ENCODE results near the gene MUS81. TPM values are rescaled to one million over a fixed set of nuclear protein-coding genes. Genes with fewer than 3 reads are reported as not detected.

The MUS81 gene
- total RNA-seq, 1 donor from 2014 or later = 45.0 TPM

DNA sequence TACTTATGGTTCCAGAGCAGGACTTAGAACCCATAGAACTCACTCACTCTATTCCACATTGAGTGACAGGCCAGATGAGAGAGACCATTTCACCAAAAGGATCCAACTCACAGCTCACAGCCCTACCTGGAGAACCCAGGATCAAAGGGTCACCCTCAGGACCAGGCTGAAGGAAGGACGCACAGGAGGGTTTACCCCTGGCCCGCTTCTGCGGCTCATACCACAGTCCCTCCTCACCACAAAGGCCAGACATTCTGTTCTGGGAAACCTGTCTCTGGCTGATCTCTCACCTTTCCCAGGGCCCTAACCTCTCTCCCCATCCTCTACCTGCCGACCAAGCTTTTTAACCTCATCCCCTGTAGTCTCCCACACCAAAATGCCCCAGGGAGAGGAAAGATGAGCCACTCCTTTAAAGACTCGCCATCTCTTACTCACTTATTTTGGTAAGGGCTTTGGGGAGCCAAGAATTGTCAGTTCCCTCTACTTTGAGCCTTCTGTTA, 35.3 kb downstream of the MUS81 start:
- intact Hi-C loops (cut with DNase I) = no loop called here
- H3K9me3 ChIP-seq = no peaks in the 10 kb centered on the region
- H3K4me3 ChIP-seq = no peak overlapping the region
- TF ChIP-seq, protein P1, sequence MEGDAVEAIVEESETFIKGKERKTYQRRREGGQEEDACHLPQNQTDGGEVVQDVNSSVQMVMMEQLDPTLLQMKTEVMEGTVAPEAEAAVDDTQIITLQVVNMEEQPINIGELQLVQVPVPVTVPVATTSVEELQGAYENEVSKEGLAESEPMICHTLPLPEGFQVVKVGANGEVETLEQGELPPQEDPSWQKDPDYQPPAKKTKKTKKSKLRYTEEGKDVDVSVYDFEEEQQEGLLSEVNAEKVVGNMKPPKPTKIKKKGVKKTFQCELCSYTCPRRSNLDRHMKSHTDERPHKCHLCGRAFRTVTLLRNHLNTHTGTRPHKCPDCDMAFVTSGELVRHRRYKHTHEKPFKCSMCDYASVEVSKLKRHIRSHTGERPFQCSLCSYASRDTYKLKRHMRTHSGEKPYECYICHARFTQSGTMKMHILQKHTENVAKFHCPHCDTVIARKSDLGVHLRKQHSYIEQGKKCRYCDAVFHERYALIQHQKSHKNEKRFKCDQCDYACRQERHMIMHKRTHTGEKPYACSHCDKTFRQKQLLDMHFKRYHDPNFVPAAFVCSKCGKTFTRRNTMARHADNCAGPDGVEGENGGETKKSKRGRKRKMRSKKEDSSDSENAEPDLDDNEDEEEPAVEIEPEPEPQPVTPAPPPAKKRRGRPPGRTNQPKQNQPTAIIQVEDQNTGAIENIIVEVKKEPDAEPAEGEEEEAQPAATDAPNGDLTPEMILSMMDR (IDR thresholded peaks at IDR 0.05) = no peak
- H3K27me3 ChIP-seq = no peaks in the 10 kb centered on the region
- no peaks in the 10 kb centered on the region for H3K36me3 ChIP-seq
- no peak for DNase-seq (ENCODE audit: low spot score in 2 of 2)
- peak overlapping the region; percentile 12 to 21 for H3K27ac ChIP-seq
- peaks cover 17 to 38% of the 10 kb centered on the region in 2 donors for H3K4me1 ChIP-seq

DNA sequence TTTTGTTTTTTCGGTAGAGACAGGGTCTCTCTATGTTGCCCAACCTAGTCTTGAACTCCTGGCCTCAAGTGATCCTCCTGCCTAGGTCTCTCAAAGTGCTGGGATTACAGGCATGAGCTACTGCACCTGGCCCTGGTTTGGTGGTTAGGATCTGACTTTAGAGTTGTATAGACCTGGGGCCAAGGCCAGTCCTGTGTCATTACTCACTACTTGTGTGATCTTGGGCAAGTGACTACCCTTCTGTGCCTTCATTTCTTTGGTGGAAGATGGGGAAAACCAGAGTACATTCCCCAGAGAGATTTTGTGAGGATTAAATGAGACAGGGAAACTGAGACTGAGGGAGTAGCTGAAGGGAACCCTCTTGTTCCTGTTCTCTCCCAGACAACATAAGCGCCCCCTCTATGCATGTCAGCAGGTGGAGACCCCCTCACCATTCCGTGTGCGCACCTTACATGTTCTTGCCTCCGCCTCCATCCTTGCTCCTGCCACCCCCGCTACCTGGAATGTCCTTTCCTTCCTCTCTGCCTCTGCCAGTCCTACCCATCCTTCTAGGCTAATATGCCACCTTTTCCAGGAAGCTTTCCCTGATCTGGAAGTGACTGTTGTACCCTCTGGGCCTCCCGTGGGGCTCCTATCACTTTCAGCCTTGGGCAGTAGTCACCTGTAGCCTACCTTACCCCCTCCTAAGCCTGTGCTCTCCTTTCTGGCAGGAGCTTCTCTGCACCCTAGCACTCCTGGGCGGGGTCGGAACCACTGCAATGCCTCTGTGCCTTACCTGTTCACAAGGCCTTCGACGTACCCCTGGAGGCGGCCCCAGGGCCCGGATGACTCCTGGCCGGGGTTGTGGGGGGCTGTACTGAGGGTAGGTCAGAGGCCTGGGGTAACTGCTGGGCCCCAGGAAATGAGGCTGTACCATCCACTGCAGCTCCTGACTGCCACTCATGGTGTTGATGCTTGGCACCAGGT, 36.1 kb downstream of the MUS81 start:
- Histone ChIP-seq H3K36me3 (no peaks in the 10 kb centered on the region), H3K9me3 (no peaks in the 10 kb centered on the region), H3K4me3 (no peak overlapping the region), H3K27ac (peak overlapping the region; percentile 21 to 42), H3K4me1 (peaks cover 17 to 42% of the 10 kb centered on the region in 2 donors), H3K27me3 (no peaks in the 10 kb centered on the region)
- TF ChIP-seq, protein P1 (IDR thresholded peaks at IDR 0.05) = no peak
- DNase-seq (ENCODE audit: low spot score in 2 of 2) = no peak
- intact Hi-C loops (cut with DNase I) = no loop called here

DNA sequence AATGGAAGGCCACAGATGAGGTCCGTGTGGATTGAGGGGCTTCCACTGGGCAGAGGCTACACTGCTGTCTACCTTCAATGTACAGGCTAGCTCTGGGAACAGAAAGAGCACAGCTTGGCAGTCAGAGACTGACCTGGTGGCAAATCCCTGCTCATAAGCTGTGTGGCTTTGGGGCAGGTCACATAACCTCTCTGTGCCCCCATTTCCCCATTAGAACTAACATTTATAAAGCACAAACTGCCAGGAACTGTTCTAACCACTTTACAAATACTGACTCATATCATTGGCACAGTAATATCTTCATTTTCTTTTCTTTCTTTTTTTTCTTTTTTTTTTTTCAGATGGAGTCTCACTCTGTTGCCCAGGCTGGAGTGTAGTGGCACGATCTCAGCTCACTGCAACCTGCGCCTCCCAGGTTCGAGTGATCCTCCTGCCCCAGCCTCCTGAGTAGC, 36.8 kb downstream of the MUS81 start:
- H3K27ac ChIP-seq = peak overlapping the region; percentile 21 to 42
- TF ChIP-seq, protein P1 (IDR thresholded peaks at IDR 0.05) = no peak
- intact Hi-C loops (cut with DNase I) = no loop called here

DNA sequence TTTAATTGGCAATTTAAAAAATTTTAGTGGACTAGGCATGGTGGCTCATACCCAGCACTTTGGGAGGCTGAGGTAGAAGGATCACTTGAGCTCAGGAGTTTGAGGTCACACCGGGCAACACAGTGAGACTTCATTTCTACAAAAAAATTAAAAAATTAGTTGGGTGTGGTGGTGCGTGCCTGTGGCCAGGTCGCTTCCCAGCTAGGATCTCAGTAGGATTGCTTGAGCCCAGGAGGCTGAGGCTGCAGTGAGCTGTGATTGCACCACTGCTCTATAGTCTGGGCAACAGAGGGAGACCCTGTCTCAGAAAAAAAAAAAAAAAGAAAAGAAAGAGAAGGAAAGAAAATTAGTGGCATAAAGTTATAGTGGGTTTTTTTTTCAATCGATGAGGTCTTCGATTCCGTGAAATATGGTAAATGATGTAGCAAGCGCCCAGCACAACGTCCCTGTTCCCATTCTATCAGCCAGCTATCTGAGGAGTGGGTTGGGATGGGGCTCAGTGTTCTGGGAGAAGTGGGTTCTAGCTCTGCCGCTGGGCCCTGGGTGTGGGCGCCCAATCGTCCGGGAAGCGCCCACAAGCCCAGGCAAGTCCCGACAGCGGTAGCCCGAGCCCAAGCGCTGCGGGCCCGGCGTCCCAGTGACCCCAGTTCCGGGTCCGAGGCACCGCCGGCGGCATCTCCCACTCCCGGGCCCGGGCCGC, 38.6 kb downstream of the MUS81 start:
- H3K27me3 ChIP-seq = no peaks in the 10 kb centered on the region
- no peak for DNase-seq (ENCODE audit: low spot score in 2 of 2)
- TF ChIP-seq, protein P1 (IDR thresholded peaks at IDR 0.05) = no peak
- H3K4me3 ChIP-seq = peak overlapping the region; percentile 70 to 80
- H3K27ac ChIP-seq = peak overlapping the region; percentile 84 to 85
- H3K4me1 ChIP-seq = peaks cover 7 to 22% of the 10 kb centered on the region in 2 donors
- intact Hi-C loops (cut with DNase I) = no loop called here
- H3K36me3 ChIP-seq = no peaks in the 10 kb centered on the region
- H3K9me3 ChIP-seq = no peaks in the 10 kb centered on the region

More for the DNA sequence above, 36.8 kb downstream of the MUS81 start:
- H3K4me1 ChIP-seq = peaks cover 16 to 38% of the 10 kb centered on the region in 2 donors
- H3K27me3 ChIP-seq = no peaks in the 10 kb centered on the region
- no peaks in the 10 kb centered on the region for H3K36me3 ChIP-seq
- no peak for DNase-seq (ENCODE audit: low spot score in 2 of 2)
- no peak overlapping the region for H3K4me3 ChIP-seq
- H3K9me3 ChIP-seq = no peaks in the 10 kb centered on the region

DNA sequence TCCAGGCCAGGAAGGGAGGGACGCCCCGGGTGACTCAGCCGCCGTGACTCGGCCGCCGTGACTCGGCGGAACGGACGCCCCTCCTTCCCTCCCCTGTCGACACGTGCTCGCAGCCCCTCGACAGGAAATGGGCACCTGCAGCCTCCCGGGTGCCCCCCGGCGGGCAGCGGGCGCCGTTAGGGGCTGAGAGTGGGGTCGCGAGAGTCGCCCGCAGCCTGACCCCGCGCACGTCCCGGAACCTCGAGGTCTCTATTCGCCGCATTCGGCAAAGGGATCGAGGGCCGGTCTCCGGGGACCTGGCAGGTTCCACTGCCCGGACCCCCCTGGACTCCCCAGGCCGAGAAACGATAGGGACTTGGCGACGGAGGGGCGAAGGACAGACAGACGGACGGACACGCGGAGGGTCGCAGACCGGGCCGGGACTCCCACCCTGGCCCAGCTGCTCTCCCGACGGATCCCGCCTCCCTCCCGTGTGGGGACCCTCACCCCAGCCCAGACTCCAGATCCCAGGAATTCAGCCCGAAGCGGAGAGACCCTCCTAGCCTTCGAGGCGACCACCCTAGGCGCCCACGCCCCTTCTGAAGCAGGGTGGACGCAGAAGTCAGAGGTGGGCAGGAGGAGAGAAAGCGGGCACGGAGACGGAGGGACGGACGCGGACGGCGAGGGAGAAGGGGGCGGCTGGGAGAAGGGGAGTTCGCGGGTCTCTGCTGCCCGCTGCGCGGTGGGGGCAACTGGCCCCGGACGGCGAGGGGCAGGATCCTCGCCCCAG, 39.3 kb downstream of the MUS81 start:
- no peaks in the 10 kb centered on the region for H3K27me3 ChIP-seq
- TF ChIP-seq, protein P1 (IDR thresholded peaks at IDR 0.05) = no peak
- peak overlapping the region; percentile 84 to 85 for H3K27ac ChIP-seq
- peaks cover 7 to 20% of the 10 kb centered on the region in 2 donors for H3K4me1 ChIP-seq
- H3K9me3 ChIP-seq = no peaks in the 10 kb centered on the region
- no peaks in the 10 kb centered on the region for H3K36me3 ChIP-seq
- DNase-seq (ENCODE audit: low spot score in 2 of 2) = peak in 1 of 2 donors; percentile 89
- intact Hi-C loops (cut with DNase I) = loop anchor here (1.0 kb wide), 3 partner anchors 9 to 20 kb away; partner anchors contain the start of genes C11orf68, CCDC85B and DRAP1
- H3K4me3 ChIP-seq = peak overlapping the region; percentile 70 to 80

All from ascending aorta (tissue), 2 donors.